HG03064 (cell line): Measurements from ENCODE around the gene TGM1.

Experiments
- ATAC-seq: cut with Tn5 transposase; IDR thresholded peaks from one replicate; pipeline ENCODE4 v1.9.1; 2021; ENCODE audit warnings: low read depth; ENCODE audit not compliant: unreplicated experiment

Gene TGM1

DNA sequence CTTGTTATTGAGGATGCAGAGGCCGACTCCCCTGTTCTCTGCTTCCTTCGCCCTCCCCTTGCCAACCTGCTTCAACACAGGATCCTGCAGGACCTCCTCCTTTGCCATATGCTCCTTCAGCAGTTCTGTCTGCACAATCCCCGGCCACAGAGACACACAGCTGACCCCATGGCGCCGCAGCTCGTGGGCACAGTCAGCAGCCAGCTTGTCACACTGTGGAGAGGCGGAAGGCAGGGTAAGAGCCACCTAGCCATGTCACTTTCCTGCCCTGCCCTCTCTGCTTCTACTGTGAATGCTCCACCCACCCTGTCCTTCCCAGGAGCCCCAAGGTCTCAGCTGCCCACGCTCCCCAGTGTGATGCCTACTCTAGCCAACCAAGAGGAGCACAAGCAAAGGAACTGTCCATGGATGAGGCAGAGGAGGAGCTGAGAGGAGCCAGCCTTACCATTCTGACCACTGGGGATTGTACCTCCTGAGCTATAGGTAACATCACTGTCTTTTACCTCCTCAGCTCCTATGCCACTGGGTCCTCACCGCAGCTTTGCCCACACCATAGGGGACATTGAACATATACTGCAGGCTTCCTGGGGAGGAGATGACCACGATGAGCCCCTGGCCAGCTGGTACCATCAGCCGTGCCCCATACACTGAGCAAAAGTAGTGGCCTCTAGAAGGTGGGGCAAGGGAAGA is 29.3 kb upstream of the TGM1 start:
- no peak for ATAC-seq

DNA sequence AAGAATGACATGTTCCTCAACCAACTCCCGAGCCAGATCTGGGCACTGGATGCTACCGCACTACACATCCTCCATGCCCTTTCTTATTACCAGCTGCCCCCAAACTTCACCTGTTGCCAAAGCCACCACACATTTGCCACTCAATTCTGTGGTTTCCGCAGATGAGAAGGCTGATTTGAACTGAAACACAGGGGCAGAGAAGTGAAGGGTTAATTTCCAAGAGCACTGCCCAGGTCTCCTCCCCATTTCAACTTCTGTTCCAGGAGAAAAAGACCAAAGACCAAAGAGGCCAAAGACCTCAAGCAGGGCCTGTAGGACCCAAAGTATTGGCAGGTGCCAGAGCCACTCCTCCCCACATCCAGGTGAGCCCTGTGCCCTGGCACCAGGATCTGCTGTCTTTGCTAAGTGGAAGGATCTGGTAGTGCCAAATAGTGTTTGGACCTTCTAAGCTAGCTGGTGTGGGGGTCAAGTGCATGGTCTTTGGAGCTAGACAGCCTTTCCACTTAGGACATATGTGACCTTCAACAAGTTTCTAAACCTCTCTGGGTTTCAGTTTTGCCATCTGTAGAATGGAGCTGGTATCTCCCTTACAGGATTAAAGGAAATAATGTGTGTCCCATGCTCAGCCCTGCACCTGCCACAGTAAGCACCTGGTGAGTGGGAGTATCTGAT is 28.6 kb upstream of the TGM1 start:
- no peak for ATAC-seq

DNA sequence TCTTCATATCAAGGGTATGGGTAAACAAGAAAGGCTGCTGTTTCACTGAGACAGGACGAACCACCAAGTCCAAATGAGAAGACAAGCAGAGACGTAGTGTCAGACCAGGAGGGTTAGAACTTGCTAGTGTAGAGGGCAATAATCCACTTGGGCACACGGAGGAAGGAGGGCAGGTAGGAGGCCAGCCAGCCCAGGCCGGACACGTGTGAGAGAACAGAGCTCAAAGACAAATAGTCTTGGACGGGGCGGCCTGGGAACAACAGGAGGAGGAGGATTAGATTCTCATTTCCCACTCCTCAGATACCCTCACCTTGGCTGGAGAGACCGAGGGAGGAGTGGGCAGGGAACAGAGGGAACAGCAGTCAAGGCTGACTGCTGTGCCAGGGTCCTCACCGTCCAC is 27.8 kb upstream of the TGM1 start:
- no peak for ATAC-seq

DNA sequence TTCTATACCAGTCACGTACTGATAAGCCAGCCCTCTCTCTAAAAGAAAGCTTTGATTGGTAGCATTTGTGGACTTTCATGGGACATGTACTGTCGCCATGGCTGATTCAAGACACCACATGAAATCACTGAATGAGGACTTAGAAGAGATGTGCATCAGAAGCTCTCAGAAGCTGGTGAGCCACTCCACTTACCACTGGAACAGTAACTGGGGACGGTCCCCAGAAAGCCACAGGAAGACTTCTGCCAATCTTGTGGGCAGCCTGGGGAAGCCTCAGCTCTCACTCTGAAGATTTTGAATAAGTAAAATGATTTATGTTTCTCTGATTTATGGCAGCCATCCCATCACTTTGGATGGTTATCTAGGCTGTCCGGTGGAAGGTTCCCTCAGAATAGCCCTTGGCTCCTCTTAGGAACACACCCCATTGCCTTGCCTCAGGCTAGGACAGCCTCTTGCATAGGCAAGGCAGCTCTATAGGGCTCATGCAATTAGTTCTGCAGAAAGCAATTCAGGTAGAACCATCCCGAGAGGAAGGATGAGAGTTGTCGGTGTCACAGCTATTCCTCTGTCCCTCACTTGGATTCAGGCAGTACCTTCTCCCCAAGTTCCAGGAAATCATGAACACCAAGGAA is 26.8 kb upstream of the TGM1 start:
- no peak for ATAC-seq

DNA sequence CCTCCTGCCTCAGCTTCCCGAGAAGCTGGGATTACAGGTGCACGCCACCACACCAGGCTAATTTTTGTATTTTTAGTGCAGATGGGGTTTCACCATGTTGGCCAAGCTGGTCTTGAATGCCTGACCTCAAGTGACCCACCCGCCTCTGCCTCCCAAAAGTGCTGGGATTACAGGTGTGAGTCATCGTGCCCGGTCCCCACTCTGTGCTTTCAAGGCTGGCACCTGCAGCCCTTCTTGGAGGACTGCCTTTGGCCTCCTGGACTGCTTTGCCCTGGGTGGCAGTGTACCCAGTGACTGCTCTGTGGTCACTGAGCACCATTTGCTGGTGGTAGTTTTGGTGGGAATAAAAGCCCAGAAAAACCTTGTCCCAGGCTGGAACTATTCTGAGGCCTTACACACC is 24.0 kb upstream of the TGM1 start:
- ATAC-seq, result no peak

DNA sequence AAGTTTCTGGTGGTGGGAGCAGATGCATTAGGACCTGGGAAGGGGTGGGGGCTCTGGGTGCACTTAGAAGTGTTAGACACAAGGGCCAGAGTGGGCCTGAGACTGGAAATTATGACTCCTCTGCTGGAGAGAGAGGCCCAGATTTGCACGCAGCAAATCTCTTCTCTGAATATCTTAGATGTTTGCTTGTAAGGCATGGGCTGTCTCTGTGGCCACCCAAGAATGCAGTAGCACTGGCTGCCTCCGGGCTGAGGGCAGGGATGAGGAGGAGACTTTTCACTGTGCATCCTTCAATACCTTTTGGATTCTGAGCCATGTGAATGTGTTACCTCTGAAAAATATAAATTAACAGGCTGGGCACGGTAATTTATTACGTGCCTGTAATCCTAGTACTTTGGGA is 22.4 kb upstream of the TGM1 start:
- no peak for ATAC-seq

DNA sequence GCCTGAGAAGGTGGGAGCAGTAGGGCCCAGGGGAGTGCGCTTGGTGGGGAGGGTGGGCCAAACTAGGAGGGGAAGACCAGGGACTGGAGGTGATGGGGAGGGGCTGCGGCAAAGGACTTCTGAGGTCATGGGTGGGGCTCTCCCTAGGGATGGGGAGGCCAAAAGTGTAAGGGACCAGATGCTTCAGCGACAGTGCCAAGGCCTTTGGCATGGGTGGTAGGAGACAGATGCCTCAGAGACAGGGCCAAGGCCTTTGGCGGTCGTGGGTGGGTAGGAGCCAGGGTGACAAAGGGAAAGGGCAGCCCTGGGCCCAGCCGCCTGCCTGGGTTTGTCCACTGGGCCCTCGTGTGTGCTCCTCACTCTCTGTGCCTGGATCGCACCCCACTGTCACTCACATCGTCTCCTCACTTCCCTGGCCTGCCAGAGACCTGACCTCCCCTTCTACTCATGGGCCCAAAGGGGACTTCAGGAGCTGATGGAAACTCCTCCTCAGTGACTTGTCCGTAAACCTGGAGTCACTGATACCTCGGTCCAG is 21.6 kb upstream of the TGM1 start:
- ATAC-seq, result no peak

DNA sequence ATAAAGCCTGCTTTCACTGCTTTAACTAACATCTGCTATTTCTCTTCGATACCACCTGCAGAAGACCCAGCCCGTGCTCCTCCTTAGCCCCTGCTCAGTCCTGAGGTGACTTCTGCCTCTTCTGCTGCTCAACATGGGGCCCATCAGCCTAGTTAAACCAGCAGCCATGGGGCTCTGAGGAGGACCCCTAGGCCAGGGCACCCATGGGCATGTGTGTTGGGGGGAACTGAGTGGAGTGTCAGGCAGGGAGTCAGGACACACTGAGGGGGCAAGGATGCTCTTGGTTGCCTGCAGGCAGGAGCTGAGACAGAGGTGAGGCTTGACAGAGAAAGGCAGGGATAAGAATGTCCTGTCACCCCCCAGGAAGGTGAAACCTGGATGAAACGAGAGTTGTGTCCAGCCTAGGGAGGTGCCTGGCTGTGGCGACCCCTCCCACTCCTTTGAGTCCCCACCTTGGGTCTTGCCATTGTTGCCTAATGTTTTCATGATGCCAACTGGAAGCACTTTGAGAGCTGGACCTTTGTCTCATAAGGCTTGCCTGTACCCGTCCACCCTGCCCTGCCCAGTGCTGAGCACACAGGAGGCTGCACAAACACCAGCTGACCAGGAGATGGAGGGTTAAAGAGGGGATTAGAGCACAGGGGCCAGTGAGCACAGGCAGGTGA is 21.0 kb upstream of the TGM1 start:
- no peak for ATAC-seq

DNA sequence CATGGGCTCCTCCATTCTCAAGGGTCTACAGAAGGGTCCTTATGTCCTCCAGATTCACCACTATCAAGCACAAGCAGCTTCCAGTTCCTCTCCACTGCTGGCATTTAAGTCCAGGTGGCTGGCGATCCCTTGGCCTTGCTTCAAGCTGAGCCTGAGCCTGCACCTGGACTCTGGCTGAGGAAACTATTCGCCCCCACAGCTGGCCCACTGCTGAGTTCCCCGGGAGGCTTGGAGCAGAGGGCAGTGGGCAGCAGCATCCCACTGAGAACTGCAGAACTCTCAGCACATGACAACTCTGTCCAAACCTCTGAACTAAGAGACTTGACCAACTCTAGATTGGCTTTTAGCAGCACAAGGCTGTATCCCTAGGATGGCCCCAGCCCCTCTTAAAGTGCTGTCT is 19.8 kb upstream of the TGM1 start:
- ATAC-seq, result no peak

DNA sequence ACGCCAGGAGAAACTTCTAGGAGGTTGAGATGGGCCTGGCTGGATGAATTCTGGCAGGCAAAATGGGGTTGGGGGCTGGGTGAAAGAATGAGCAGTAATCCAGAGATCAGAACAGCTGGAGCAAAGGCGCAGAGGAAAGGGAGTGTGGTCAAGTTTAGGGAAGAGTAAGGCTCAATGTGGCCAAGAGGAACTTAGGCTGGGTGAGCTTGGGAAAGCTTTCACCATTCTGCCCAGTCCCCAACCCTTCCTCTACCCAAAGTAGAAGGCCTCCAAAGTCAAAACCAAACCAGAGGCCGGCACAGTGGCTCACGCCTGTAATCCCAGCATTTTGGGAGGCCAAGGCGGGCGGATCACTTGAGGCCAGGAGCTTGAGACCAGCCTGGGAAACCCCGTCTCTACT is 18.7 kb upstream of the TGM1 start:
- no peak for ATAC-seq

DNA sequence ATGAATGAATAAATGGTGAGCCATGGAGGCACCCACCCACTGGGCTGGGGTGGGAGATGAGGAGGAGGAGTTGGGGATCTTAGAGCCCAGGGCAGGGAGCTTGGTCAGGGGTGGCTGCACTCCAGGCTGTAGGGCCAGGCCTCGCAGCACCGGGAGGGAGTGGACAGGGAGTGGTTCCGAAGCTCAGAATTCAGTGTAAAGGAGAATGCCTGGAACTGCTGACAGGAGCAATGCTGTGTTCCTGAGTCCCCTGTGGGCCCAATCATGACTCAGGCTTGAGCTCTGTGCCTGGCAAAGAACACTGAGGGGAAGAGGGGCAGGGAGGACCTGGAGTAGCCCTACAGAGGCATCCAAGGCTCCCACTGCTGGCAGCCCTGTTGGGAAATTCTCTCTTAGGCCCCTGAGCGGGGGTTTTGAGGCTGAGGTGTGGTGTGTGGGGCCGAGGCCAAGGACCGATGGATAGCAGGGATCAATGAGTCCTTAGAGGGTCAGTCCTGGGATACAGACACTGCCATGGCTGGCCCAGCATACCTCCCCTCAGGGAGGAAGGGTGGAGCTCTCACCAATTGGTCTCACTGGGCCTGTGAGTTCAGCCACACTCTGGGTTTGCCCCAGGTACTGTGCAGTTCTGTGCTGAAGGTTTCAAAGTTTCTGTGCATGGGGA is 18.0 kb upstream of the TGM1 start:
- no peak for ATAC-seq

DNA sequence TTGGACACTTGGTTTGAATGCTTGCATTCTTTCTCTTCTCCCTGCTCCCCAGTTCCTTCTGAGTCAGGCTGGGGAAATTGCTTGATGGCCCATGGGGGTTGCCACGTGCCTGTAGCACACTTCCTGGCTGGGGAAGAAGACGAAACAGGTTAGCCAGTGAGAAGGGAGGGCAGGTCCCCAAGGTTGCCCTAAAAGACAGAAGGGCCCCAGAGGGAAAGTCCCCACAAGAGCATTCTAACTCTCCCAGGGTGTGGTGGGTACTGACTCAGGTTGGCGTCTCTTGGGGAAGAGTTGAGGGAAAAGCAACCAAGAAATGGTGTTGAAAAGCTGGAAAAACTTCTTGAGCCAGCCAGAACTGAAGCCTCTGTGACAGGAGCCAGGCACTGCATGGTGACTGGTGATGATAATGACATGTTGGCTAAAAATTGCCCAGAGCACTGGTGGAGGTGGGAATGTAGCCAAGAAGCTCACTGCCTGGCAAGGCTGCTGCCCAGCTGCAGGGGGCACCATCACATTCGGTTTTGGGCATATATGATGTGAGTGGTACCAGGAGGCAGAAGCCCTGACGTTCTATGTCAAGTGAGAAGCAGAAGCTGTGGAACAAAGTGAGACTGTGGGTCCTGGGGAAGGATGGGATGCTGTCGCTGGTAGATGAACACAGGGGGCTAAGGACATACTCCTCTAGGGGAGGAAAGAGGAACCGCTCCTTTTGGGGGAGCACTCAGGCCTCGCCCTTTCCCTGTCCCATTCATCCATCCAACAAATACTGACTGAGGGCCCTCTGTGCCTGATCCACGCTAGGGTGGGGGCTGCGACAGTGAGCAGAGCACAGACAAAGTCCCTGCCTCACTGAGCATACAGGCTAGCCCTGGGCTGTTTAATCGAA is 16.6 kb upstream of the TGM1 start:
- ATAC-seq, result peak; percentile 72

DNA sequence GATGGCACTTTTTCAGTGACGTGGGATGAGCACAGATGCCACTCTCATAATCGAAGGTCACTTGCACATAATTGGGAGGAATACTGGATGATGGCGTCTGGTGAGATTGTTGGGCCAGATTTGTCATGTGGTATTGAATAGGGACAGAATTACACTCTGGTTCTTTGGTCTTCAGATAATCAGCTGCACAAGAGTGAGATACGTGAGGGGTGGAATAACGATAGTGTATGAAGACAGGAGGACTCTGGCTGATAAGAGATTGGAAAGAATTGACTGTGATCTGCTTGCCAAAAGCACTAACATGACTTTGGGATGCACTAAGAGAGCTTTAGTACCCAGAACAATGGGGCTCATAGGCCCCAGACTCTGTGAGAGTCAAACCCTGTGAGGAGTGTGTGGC is 15.4 kb upstream of the TGM1 start:
- no peak for ATAC-seq

DNA sequence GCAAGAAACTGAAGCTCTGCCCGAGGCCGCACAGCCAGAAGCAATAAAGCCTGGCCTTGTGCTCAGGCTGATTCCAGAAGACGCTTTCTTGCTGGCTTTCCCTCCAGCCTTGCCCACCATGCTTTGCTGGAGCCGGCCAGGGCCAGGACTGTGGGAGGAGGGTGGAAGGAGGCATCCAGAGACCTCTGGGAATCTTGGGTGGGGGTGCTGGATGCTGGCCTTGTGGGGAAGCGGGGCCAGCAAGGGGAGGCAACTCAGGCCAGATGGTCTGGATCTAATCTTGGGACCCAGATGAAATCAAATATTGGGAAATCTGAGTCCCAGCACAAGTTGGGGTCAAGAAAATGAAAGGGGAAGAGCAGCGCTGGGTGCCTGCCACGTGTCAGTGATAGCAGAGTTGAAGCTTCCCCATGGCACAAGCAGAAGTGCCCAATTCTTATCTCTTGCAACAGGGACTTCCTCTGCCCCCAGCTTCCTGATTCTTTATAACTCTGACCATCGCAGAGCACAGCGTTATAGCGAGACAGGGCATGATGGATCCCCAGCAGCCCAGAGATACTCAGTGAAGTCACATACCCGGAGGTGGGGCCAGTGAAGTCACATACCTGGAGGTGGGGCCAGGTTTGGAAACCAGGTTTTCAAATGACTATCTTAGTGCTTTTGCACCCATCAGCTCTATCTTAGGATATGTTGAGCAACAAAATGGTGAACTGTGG is 14.8 kb upstream of the TGM1 start:
- ATAC-seq, result no peak

DNA sequence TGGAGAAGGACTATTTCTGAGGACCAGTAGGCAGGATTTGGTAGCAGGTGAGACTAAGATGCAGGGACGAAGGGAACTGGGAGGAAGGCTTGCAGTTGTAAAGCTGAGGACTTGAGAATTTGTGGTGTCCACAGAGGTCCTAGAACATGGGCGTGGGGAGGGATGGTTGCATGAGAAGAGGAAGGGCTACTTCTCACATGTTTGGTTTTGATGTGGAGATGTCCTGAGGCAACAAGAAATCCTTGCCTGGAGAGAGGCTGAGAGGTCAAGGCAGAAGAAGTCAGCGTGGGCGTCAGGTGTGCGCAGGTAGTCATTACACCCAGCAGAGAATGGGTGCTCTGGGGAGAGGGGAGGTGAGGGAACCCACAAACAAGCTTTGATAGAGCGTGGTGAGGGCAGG is 14.1 kb upstream of the TGM1 start:
- ATAC-seq, result no peak

DNA sequence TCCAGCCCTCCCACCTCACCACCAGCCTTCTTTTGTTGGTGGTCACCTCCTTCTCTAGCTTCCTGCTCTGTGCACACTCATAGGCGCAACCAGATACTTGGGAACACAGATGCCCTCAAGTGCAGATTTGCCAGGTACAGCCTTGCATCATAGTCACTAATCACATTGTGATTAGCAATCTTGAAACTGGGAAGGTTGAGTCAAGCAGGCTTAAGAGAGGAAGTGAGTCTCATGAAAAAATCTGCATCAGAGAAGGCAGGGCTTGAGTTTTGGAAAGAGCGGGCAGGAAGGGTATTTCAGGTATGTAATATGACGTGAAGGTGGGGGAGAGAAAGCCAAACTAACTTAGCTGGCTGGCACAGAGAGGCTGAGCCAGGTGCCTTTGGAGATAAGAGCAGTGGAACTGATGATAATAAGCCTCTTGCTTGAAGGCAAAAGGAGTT is 11.1 kb upstream of the TGM1 start:
- peak; percentile 38 for ATAC-seq

DNA sequence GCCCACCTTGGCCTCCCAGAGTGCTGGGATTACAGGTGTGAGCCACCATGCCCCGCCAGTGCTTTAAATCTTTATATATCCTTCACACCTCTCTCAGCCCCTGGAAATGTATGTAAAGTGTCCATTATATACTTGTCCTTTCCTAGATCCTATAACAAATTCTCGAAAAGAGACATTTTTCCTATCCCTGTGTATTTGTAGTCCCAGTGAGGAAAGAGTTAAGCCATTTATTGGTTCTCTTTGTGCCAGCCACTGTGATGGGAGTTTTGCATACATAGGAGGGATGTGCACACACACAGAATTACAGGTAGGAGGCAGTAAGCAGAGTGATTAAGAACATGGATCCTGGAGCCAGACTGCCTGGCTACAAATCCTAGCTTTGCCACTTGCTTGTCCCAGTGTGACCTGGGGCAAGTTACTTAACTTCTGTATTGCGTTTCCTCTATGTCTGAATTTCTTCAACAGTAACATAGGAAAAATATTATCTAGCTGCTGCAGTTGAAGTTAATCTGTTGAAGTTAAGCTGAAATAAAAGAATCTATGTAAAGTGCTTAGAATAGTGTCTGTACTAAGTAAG is 10.5 kb upstream of the TGM1 start:
- no peak for ATAC-seq

DNA sequence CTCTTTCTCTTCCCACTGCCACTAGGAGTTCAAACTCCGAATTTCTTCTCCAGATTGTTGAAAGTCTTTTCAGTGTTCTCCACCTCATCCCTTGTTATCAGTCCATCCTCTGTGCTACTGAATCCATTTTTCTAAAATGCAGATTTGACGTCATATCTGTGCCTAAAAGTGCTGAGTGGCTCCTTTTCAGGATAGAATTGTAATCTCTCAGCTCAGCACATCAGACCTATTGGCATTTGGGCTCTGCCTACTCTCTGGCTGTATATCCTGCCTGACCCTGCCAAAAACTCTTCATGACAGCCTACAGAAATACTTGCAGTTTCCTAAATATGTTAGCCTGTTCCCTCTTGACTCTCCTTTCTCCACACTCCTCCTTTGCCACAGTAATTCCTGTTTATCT is 9.5 kb upstream of the TGM1 start:
- ATAC-seq, result no peak

DNA sequence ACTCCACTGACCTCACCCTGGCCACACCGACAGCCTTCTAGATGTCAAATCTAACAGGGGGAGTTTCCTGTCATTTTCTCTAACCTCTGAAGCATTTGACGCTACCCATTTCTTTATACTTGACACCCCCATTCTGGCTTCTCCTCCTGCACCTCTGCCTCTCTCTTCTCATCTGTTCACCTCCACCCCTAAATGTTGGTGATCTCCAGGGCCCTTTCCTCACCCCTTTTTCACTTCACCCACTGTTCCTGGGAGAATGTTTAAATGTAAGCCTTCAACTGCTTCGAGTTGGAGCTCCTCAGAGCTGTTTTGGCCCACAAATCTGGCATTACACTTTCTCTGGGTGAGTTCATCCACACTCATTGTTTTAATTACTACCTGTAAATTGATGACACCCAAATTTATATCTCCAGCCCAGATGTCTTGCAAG is 8.9 kb upstream of the TGM1 start:
- no peak for ATAC-seq
